GM19455 (cell line): ENCODE results near the gene SUN2.
"Not testable (repeated sequence)": the region's sequence is repeated elsewhere in the genome, so short reads cannot be mapped to it uniquely, and the experiment has no call there.

ENCODE experiments used
- ATAC-seq: cut with Tn5 transposase; IDR thresholded peaks from one replicate; pipeline ENCODE4 v1.9.1; 2021; ENCODE audit not compliant: unreplicated experiment

Gene SUN2

GRCh38 chr22:38755911-38756532 is at the start of gene SUN2:
SUN2 (minus strand) TSS chr22:38755998; CDS start chr22:38752628, 3,370 bp downstream.
- peak; percentile 56 for ATAC-seq

GRCh38 chr22:38805041-38805593 is 49.3 kb upstream of the SUN2 start:
- not testable (repeated sequence) for ATAC-seq

GRCh38 chr22:38802671-38803121 is 46.9 kb upstream of the SUN2 start:
- no peak for ATAC-seq

GRCh38 chr22:38799265-38800002 is 43.6 kb upstream of the SUN2 start:
- ATAC-seq = no peak

GRCh38 chr22:38798496-38798895 is 42.7 kb upstream of the SUN2 start:
- ATAC-seq = no peak

GRCh38 chr22:38796262-38796957 is 40.6 kb upstream of the SUN2 start:
- ATAC-seq = no peak

GRCh38 chr22:38795569-38795968 is 39.8 kb upstream of the SUN2 start:
- ATAC-seq = no peak

GRCh38 chr22:38793721-38794466 is 38.1 kb upstream of the SUN2 start, which contains the start of gene DNAL4:
DNAL4 (minus strand) TSS chr22:38794143; CDS start chr22:38782731, 11,412 bp downstream.
- ATAC-seq = peak; percentile 95

- no peak for ATAC-seq
These were observed 37.5 kb upstream of the SUN2 start for GRCh38 chr22:38793317-38793716.

- no peak for ATAC-seq
These were observed 37.0 kb upstream of the SUN2 start for GRCh38 chr22:38792833-38793232.

- ATAC-seq = no peak
These were observed 33.8 kb upstream of the SUN2 start for GRCh38 chr22:38789606-38790005.

- ATAC-seq = no peak
These were observed 33.0 kb upstream of the SUN2 start for GRCh38 chr22:38788846-38789245.

- no peak for ATAC-seq
These were observed 32.4 kb upstream of the SUN2 start for GRCh38 chr22:38788021-38788816.

GRCh38 chr22:38786631-38787030 is 30.8 kb upstream of the SUN2 start:
- no peak for ATAC-seq

- ATAC-seq = no peak
These were observed 29.1 kb upstream of the SUN2 start for GRCh38 chr22:38784856-38785255.

GRCh38 chr22:38784035-38784434 is 28.2 kb upstream of the SUN2 start:
- no peak for ATAC-seq

GRCh38 chr22:38783095-38783615 is 27.4 kb upstream of the SUN2 start:
- no peak for ATAC-seq

GRCh38 chr22:38782402-38783094 is 26.8 kb upstream of the SUN2 start:
- ATAC-seq = no peak

GRCh38 chr22:38781033-38781432 is 25.2 kb upstream of the SUN2 start:
- ATAC-seq = no peak
